ENCODE measurements around the gene STXBP5.

Gene STXBP5

DNA sequence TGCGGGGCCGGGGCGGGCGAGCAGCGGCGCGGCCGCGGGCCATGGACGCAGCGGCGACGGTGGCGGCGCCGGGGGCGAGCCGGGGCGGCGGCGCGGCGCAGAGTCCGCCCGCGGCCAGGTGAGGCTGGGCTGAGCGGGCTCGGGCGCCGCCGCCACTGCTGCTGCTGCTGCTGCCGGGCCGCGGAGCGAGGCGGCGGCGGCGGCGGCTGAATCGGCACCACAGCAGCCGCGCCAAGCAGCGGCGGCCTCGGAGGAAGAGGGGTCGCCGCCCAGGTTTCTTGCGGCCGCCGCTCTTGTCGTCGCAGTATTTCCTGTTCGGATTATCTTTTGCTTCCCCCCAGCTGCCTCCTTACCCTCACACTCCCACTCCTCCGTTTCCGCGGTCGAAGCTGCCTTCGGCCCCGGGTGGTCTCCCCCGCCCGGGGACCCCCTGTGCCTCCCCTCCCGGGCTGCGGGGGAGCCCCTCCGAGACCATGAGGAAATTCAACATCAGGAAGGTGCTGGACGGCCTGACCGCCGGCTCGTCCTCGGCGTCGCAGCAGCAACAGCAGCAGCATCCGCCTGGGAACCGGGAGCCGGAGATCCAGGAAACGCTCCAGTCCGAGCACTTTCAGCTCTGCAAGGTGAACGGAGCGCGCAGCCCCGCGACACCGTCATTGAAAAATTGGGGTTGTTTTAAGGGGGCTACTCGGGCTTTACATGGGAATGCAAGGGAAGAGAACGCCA is at the start of gene STXBP5:
Gene STXBP5 (plus strand): TSS at position 358 of the 726 bp plus-strand sequence. CDS start 116 bp downstream, at position 474.
- H3K4me3 ChIP-seq (ENCODE audit: low read depth, low read length) = peak within 1 kb of the TSS; percentile 79

DNA sequence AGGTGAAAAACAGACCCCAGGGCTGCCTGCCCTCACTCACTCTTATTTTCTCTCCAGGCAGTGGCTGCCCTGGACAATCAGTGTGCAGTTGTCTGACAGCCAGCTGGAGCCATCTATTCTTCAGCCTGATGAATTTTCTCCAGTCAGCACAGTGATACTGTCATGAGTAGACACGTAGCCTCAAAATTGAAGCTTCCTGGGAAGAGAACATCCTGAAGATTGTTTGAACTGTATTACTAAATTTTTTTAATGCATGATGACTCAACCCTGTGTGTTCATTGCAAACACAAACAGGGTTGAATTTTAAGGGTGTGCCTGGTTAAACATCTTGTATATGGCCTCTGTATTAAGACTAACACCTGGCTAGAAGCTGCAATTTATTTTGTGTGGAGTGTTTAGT is 49.8 kb upstream of the STXBP5 start:
- H3K4me3 ChIP-seq (ENCODE audit: low read depth, low read length) = no peak overlapping the region

DNA sequence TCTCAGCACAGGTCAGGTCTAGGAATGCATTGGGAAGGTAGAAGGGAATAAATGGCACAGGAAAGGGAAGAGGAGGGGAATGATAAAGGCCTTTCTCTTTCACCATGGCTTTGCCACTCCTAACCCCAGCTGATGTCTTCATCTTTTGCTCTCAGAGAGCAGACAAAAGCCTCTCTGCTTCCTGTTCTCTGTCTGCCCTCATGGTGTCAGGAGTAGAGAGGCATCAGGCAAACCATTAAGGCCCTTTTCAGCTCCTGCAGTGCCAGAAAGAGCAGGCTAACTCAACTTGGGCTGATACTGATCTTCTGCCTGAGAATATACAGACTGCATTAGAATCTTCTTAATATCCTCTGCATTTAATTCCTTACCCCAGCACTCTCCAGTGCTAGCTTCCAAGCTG is 48.0 kb upstream of the STXBP5 start:
- H3K4me3 ChIP-seq (ENCODE audit: low read depth, low read length) = no peak overlapping the region

GRCh38 chr6:147156799-147157382 is 47.3 kb upstream of the STXBP5 start:
- no peak overlapping the region for H3K4me3 ChIP-seq (ENCODE audit: low read depth, low read length)

- no peak overlapping the region for H3K4me3 ChIP-seq (ENCODE audit: low read depth, low read length)
Measured at GRCh38 chr6:147157930-147158329, 46.3 kb upstream of the STXBP5 start.

DNA sequence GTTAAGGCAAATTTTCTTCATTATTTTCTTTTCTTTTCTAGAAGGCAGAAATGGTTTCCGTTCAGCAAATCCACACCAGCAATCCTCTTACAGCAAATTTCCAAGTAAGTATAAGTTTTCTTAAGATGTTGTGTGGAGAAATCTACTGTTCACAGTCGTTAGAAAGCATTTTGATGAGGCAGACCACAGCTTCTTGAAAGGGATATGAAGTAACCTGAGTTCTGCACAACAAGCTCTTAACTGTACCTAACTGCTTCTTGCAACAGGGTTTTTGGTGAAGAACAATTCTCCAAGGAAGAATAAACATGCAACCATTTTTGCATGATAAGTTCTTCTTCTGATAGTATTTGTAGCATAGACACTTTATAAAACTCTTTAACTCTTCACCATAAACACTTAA is 45.3 kb upstream of the STXBP5 start:
- H3K4me3 ChIP-seq (ENCODE audit: low read depth, low read length) = no peak overlapping the region

GRCh38 chr6:147159536-147160374 is 44.5 kb upstream of the STXBP5 start:
- H3K4me3 ChIP-seq (ENCODE audit: low read depth, low read length) = no peak overlapping the region

DNA sequence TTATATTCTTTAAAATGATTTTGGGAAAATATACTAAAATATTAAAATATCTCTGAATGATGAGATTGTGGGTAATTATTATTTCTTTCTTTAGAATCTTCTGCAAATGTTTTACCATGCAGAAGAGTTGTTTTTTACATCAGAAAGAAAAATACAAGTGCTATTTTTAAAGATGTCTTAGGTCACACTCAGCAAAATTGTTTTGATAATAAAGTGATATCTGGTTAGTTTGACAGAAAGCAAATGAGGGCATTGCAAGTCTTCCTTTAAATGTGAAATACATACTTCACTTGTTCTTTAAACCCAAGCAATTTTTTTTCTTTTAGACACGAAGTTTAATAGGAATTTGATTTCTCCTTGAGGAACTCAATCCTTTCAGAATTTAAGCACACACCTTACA is 43.6 kb upstream of the STXBP5 start:
- H3K4me3 ChIP-seq (ENCODE audit: low read depth, low read length) = no peak overlapping the region

DNA sequence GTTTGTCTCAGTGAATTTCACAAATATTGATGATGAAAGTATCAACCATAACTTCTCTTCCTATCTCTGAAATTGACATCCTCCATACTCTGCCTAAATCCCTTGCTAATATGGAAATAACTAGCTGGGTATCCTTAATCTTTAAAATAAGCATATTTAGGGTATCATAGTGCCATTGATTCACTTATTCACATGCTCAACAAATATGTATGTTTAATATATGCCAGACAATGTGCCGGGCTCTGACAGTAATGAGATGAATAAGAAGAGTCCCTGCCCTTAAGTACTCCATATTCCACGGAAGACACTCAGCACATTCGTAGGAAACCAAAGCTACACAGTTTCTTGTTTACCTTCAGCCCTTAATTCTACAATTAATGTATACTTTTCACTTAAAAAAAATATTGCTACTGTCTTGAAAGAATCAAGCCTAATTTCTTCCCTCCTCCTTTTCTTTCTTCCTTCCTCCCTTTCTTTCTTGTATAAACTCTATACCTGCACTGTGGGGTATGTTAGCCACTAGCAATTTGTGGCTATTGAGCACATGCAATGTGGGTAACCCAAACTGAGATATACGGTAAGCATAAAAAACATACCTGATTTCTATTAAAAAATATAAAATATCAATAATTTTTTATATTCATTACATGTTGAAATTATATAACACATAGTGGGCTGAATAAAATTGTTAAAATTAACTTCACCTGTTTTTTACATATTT is 42.8 kb upstream of the STXBP5 start:
- no peak overlapping the region for H3K4me3 ChIP-seq (ENCODE audit: low read depth, low read length)

DNA sequence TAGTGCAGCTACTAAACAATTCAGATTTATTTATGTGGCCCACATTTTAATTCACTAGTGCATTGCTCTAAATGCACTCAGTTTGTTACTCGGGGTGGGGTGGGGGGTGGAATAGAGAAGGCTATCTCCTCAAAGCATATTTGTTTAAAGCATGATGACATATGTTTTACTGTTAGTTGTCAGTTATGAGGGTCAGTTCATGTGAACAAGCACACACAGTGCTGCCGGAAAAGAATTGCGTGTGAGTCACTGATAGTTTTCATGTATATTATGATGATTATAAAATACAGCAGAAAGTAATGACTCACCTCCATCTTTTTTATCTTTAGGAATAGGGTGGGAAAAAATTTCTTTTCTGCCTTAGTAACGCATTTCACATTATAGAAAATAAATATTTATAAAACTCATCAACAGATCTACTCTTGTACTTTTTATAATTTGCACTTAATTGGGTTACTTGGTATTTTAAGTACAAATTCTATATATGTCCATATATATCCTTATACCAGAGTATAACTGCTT is 42.2 kb upstream of the STXBP5 start:
- H3K4me3 ChIP-seq (ENCODE audit: low read depth, low read length) = no peak overlapping the region

GRCh38 chr6:147164761-147165160 is 39.5 kb upstream of the STXBP5 start:
- H3K4me3 ChIP-seq (ENCODE audit: low read depth, low read length) = no peak overlapping the region

DNA sequence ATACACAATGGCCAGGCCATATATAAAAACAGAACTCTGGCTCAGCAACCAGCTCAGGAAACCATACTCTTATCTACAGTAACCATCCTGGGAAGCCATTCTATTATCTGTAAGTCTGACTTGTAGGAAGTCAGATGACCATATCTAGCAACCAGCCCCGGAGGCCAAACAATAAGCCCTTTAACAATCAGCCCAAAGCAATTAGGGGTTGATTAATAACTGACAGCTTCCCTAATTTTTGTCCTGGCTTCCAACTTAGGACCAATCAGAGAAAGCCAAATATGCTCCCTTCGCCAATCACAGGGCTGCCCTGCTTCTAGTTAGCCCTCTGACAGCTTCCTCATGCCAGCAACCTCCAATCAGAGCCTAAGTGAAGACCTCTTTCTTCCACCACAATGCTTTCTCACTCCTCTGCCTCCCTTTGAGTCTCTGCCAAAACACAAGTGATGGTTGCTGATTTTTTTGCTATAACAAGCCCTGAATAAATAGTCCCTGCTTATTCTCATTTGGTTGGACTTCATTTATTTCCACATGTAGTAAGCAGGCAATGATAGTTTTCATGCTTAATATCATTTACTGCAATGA is 37.8 kb upstream of the STXBP5 start:
- no peak overlapping the region for H3K4me3 ChIP-seq (ENCODE audit: low read depth, low read length)

DNA sequence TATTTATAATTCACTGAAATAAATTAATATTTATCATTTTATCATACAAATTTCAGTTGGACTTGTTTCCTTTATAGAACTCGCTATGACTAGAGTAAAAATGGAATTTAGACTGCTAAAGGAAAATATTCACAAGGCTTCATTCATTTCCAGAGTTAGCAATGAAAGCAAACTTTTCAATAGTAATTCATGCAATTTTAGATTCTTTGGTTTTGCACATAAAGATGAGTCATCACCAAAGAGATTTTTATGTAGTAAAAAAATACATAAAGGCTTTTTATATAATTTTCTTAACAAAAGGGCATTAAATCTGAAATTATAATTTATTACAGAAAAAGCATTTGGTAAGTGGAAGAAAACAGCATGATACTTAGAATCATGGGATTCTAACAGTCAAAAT is 37.2 kb upstream of the STXBP5 start:
- no peak overlapping the region for H3K4me3 ChIP-seq (ENCODE audit: low read depth, low read length)

DNA sequence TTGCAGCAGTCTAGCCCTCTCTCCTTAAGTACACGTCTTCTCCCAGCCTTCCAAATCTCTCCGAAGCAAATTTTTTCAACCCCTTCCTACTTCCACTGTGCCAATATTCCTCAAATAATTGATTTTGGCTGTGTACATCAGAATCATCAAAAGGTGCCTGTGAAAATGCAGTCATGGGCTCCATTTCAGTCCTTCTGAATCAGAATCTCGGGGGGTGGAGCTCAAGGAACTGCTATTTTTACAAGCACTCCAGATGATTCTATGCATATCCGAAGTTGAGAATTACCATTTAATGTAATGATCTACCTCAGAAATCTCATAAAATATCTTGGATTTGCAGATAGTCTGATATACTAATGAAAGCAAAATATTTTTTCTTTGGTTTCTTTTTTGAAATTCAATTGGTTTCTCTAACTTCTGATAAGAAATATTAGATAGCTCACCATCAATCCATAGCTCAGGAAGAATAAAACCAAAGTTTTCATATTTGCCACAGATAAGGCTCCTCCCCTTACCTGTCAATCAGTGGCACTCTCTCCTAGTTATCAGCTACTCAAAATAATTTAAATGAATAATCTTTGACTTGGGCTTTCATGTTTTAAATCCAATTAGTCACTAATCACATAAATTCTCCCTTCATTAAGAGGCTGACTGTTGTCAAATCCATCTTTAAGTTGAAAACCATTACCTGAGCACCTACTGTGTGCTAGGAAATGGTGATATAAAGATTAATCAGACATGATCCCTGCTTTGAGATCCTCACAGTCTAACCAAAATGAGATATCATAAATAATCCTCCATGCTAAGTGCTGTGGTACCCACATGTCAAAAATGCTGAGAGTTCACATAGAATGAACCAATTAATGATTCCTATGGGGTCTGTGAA is 36.4 kb upstream of the STXBP5 start:
- no peak overlapping the region for H3K4me3 ChIP-seq (ENCODE audit: low read depth, low read length)

- no peak overlapping the region for H3K4me3 ChIP-seq (ENCODE audit: low read depth, low read length)
Measured at GRCh38 chr6:147169529-147169928, 34.7 kb upstream of the STXBP5 start.

- no peak overlapping the region for H3K4me3 ChIP-seq (ENCODE audit: low read depth, low read length)
Measured at GRCh38 chr6:147170269-147170668, 33.9 kb upstream of the STXBP5 start.

GRCh38 chr6:147173140-147173539 is 31.1 kb upstream of the STXBP5 start:
- no peak overlapping the region for H3K4me3 ChIP-seq (ENCODE audit: low read depth, low read length)

- no peak overlapping the region for H3K4me3 ChIP-seq (ENCODE audit: low read depth, low read length)
Measured at GRCh38 chr6:147173675-147174308, 30.4 kb upstream of the STXBP5 start.

GRCh38 chr6:147176795-147177194 is 27.4 kb upstream of the STXBP5 start:
- no peak overlapping the region for H3K4me3 ChIP-seq (ENCODE audit: low read depth, low read length)

Measured in iPS-11a (cell line).